Cerebellar cortex (tissue), 1 donor: ENCODE results near the gene ALS2CL.

Experiments
- DNase-seq: peaks from one replicate; pipeline ENCODE4 v3.0.0-alpha.2; 2015; ENCODE audit warnings: low spot score

Gene ALS2CL

GRCh38 chr3:46676601-46677410 is 16.7 kb downstream of the ALS2CL start:
- DNase-seq: no peak

DNA sequence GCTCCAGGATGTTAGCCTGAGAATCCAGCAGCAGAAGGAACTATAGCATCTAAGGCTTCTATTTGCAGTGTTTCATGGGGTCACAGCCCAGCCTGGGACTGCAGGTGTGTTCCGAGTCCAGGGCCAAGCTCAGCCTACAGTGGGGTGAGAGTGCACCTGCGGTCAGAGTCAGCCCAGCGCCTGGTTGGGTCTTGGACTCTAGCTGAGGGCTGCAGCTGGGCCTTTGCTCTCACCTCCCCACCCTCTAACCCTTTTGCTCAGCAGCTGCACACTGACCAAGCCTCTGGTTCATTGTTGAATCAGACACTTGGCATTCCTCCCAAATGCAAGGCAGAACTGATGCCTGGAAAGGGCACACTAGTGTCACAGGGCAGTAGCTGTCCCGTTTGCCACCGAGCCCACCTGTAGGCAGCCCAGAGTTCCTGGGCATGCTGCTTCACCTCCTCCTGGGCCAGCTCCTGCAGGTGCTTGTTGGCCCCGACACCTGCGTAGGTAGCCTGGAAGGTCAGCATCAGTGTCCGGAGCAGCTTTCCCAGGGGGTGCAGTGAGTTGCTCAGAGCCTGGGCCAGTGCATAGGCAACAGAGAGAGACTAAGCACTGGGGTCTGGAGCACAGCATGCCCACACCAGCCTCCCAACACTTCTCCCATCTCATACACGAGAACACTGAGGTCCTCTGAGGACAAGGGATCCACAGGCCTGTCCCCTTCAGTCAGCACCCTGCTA is 17.5 kb downstream of the ALS2CL start:
- DNase-seq: no peak

- DNase-seq: no peak
These were observed 18.1 kb downstream of the ALS2CL start for GRCh38 chr3:46675426-46675825.

- DNase-seq: no peak
These were observed 19.2 kb downstream of the ALS2CL start for GRCh38 chr3:46674031-46674845.

DNA sequence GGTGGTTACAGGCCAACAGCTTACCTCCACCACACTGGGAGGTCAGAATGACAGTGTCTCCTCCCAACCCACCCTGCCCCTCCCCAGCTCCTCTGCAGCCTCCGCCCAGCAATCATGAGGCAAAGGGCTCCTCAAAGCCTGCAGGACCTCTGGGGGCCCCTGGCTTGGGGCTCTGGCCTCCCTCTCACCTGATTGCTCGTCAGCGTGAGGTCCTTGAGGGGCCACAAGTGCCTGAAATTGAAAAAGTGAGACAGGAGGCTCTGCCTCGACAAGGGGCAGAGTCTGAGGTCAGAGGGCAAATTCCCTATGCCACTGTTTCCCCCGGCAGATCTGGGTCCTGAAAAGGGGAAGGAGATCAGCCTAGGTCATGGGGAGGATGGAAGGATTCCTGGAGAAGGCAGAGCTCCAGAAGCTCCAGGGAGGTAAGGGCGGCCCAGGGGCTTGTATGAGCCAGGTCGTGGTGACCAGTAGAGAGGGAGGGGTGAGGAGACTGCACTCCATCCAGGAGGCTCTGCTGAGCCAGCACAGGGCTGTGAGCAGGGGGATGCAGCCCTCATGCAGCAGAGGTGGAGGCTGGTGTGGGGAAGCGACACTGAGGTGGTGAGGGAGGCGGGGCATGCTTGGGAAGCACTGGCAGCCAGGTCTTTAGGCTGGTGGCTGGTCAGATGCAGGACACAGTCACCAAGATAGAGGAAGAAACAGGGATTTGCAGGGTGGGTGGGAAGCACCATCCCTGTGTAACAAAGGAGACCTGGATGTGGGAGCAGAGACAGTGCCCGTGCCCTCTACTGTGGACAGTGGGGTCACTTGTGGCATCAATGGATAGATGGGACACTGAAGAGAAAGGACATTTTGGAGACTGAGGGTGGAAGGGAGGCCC is 20.1 kb downstream of the ALS2CL start:
- DNase-seq: no peak

- DNase-seq: no peak
These were observed 21.2 kb downstream of the ALS2CL start for GRCh38 chr3:46672349-46672695.

DNA sequence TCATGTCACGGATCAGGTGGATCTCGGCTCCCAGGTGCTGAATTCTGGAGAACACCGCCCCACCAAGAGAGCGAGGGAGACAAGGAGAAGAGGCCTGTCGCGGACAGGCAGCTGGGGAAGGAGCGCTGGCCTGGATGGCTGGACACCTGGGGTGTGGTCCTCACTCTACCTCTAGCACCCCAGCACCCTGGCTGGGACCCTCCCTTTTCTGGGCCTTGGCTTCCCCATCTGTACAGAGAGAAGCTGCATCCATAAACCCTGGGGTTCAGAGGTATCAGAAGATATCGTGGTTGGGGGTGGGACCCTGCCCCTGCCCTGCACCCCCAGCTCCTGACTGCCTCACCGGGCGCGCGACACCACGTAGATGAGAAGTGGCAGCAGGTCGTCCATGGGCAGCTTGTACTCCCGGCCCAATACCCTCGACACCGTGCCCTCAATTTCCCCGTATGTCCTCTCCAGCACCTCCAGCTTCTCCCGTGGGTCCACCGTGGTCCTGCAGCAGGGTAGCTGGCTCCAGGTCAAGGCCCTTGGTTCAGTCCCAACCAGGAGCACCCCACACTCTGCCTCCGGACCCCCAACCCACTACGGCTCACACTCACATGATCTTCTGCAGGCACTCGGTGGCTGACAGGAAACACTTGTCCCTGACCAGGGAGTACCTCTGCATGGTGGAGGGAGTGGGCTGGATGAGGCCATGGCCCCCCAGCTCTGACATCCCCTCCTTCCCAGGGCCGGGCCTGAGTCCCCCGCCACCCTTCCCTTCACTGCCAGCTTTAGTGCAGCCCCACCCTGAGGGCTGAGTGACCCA is 21.7 kb downstream of the ALS2CL start:
- no peak for DNase-seq

DNA sequence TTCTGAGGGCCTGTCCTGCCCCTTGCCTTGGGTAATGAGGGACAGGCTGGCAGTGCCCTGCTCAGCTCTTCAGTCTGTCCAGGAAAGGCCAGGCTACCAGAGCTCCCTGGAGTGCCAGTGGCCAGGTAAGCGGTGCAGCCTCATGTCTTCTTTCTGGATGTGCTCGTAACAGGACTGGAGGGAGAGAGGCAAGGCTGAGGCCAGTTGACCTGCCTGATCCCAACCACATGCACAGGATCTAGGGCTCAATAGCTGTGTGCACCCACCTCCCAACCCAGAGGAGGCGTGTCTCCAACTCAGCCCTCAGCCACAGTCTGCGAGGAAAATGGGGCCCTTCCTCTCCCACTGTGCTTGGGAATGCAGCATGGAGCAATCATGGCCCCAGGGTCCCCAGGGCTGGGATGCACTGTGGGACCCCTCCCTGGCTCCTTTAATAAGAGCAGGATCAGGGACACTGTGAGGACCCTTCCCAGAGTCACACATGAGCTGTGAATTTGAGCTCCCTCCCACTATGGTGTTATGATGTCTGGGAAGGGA is 22.5 kb downstream of the ALS2CL start:
- DNase-seq: no peak

DNA sequence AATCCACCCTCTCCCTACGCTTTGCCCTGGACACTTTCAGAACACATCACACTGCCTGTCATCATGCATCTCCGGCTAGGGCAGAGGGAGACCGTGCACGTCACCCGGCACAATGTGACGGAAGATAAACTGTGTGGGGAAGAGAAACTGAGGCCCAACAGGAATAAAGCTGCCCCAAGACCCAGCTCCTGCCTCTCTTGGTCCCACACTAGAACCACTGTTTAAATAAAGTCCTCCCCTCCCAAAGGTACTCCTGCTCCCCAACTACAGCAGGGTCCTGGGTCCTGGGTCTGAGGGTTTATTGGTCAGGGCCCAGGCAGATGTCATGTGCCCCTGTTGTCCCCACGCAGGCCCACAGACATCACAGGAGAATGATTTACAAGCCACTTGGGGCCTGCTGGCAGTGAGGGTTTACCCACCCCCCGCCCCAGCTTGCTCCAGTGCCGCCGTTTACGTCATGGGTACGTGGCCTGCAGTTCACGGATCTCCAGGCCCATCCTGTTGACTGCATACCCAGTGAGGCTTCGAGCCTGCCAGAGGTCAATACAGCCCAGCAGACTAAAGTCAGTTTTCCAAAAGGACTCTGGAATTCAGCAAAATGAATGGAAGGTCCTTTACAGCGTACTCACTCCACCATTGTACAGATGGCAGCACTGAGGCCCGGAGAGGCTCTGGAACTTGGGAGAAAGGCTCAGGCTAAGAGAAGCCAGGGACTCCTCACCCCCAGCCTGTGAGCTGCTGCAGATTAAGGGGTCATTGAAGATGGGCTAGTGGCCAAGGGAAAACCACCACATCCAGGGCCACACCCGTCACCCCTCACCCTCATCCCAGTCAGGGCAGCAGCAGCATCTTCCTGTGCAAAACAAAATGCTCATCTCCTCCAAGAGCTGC is 23.2 kb downstream of the ALS2CL start:
- DNase-seq: no peak

DNA sequence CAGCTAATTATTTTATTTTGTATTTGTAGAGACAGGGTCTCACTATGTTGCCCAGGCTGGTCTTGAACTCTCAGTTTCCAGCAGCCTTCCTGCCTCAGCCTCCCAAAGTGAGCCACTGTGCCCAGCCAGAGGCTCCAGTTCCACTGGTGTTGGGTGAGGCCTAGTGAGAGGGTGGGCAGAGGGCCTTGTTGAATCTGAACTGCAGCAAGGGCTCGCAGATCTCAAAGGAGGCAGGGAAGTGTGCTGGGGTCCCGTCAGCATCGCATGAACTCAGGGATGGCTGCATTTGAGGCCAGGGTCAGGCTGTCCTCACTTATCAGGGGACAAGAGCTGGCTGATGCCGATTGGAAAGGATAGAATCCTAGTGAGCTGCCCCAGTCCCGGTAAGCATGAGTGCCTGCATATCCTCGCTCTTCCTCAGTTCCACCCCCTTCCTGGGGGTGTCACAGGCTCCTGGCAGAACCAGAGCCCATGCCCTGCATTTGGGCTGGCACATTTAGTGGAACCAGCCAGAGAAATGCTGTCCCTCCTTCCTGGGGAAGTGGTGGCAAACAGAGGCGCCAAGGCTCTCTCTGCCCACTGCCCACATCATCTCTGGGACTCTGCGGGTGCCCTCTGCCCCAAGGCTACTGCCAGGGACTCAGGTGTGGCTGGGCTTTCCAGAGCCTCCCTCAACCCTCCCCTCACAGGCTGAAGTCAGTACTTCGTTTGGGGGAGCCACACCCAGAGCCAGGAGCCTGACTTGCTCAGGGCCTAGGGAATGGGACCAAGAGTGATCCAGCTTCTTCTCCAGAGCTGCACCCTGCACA is 24.1 kb downstream of the ALS2CL start:
- DNase-seq: no peak

DNA sequence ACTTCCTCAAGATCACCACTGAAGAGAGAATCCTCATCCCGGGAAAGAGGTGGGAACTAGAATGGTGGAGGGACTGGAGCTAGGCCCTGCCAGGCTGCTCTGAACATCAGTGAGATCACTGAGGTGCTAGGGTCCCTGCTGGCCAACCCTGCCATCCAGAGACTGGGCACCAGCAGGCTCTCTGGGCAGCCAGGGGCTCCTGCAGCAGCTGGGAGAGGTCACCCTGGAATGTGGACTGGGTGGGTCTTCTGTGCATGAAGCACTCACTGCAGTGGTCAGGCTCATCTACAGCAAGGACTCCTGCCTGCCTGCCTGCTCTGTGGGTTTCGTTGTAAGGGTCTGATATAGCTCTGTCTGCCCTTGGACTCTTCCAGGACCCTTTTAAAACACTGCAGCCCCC is 24.9 kb downstream of the ALS2CL start:
- DNase-seq: no peak

DNA sequence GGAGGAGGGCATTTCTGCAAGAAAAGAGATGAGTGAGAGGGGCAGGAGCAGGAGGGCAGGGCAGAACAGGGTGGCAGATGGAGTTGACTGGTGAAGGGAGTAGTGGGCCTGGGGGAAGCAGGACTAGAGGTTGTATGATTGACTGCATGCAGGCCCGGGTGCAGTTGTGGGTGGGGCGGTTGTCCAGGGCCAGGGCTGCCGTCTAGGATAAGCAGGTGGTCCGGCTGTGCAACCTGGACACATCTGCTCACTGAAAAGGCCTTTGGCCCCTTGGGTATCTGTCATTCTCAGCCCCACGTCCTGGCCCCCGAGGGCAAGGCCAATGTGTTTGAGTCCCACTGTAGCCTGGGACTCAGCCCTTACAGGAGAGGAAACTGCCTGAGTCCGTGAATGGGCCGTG is 25.4 kb downstream of the ALS2CL start:
- DNase-seq: no peak

GRCh38 chr3:46667657-46668056 is 25.8 kb downstream of the ALS2CL start:
- DNase-seq: no peak

DNA sequence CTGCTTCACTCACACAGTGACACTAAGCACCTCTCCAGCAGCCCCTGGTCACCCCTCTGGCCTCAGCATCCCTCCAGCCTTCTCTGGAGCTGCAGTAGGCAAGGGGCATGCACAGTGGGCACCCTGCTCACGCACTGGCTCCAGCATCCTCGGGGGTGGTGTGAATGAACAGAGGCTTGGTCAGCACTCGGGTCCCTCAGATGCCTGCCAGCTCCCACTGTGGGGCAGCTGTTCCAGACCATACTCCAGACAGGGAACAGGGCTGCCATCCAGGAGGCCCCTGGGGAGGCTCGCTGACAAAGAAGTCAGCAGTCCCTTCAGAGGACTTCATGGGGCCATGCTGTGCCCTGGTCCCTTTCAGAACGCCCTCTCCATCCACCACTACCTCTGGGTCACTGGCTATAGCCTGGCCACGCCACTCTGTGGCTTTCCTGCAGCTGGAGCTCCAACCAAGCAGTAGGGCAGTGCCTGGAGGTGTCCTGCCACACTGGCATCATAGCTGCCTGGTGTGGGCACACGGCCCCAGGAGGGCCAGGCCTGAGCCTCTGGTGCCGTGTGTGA is 26.3 kb downstream of the ALS2CL start:
- no peak for DNase-seq

DNA sequence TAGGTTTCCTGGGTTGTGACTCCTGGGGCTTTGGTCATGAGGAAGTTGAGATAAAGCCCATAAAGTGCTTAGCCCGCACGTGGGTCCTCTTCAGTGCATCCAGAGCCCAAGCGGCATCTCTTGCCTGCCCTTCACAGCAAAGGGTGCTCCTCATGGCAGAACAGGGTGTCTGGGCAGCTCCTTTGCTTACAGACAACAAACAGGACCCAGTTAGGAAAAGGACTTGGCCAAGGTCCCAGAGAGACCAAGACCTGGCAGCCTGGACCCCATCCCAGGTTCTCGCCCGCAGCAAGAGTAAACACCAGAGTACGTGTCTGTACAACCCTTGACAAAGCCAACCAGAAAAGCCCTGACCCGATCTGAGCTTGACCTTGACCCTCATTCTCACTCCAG is 27.0 kb downstream of the ALS2CL start:
- no peak for DNase-seq

GRCh38 chr3:46665763-46666452 is 27.6 kb downstream of the ALS2CL start:
- no peak for DNase-seq

GRCh38 chr3:46664971-46665762 is 28.3 kb downstream of the ALS2CL start:
- DNase-seq: no peak
